Effector memory CD4-positive, alpha-beta T cell (primary cell): ENCODE results near the gene PRMT1.

Source experiments
- DNase-seq, 3 donors: peaks; one replicate each; pipeline ENCODE4 v3.0.0-alpha.2; 2020
- H3K27ac ChIP-seq: 2 replicates; pipeline ENCODE4 v1.7.0; 2013; ENCODE audit warnings: mild to moderate bottlenecking, low read length, moderate library complexity; ENCODE audit not compliant: insufficient read depth, poor library complexity, severe bottlenecking
- H3K27me3 ChIP-seq: replicated peaks from 2 replicates; pipeline ENCODE4 v1.7.0; 2013; ENCODE audit warnings: mild to moderate bottlenecking, low read length; ENCODE audit not compliant: insufficient read depth, control insufficient read depth, poor library complexity, severe bottlenecking
- H3K36me3 ChIP-seq: 2 replicates; pipeline ENCODE4 v1.7.0; 2013; ENCODE audit warnings: mild to moderate bottlenecking, low read length, moderate library complexity; ENCODE audit not compliant: control insufficient read depth, insufficient read depth
- H3K4me1 ChIP-seq: 2 replicates; pipeline ENCODE4 v1.7.0; 2013; ENCODE audit warnings: low read length, mild to moderate bottlenecking; ENCODE audit not compliant: control insufficient read depth, insufficient read depth, poor library complexity, severe bottlenecking
- H3K4me3 ChIP-seq: 2 replicates; pipeline ENCODE4 v1.7.0; 2013; ENCODE audit warnings: low read length, low read depth, mild to moderate bottlenecking; ENCODE audit not compliant: insufficient read depth, poor library complexity, severe bottlenecking
- H3K9me3 ChIP-seq: 2 replicates; pipeline ENCODE4 v1.7.0; 2013; ENCODE audit warnings: mild to moderate bottlenecking, low read length, moderate library complexity; ENCODE audit not compliant: control insufficient read depth

Gene PRMT1

GRCh38 chr19:49688531-49689132 is 11.6 kb downstream of the PRMT1 start:
- peaks cover 28% of the 10 kb centered on the region for H3K4me1 ChIP-seq
- no peak overlapping the region for H3K27ac ChIP-seq
- H3K27me3 ChIP-seq: peaks cover 8% of the 10 kb centered on the region
- no peaks in the 10 kb centered on the region for H3K9me3 ChIP-seq
- no peak overlapping the region for H3K4me3 ChIP-seq
- no peak for DNase-seq
- peaks cover 37% of the 10 kb centered on the region for H3K36me3 ChIP-seq

- DNase-seq: no peak
- peaks cover 8% of the 10 kb centered on the region for H3K27me3 ChIP-seq
- no peaks in the 10 kb centered on the region for H3K9me3 ChIP-seq
- H3K4me1 ChIP-seq: peaks cover 28% of the 10 kb centered on the region
- peak within 1 kb of the TSS; percentile 43 for H3K4me3 ChIP-seq
- no peak within 1 kb of the TSS for H3K27ac ChIP-seq
- H3K36me3 ChIP-seq: peaks cover 29% of the 10 kb centered on the region
Observed at GRCh38 chr19:49689133-49690078, 12.3 kb downstream of the PRMT1 start, which contains the start of gene ADM5. Gene ADM5 (plus strand): TSS chr19:49689594. CDS start chr19:49689838, 244 bp downstream.

- peaks cover 22% of the 10 kb centered on the region for H3K36me3 ChIP-seq
- H3K9me3 ChIP-seq: no peaks in the 10 kb centered on the region
- H3K27ac ChIP-seq: no peak overlapping the region
- no peak for DNase-seq
- peaks cover 8% of the 10 kb centered on the region for H3K27me3 ChIP-seq
- peak overlapping the region; percentile 43 for H3K4me3 ChIP-seq
- H3K4me1 ChIP-seq: peaks cover 28% of the 10 kb centered on the region
Observed at GRCh38 chr19:49690079-49690655, 13.1 kb downstream of the PRMT1 start.

GRCh38 chr19:49690656-49691242 is 13.7 kb downstream of the PRMT1 start, which contains the start of gene CPT1C:
Gene CPT1C (plus strand): TSS chr19:49691116. CDS start chr19:49692253, 1,137 bp downstream.
- peak; percentile 15 to 43 (median 37) for DNase-seq
- Histone ChIP-seq H3K4me3 (peak within 1 kb of the TSS; percentile 43), H3K27ac (no peak within 1 kb of the TSS), H3K27me3 (peaks cover 8% of the 10 kb centered on the region), H3K4me1 (peaks cover 28% of the 10 kb centered on the region), H3K36me3 (peaks cover 16% of the 10 kb centered on the region), H3K9me3 (no peaks in the 10 kb centered on the region)

- H3K27me3 ChIP-seq: peaks cover 8% of the 10 kb centered on the region
- H3K9me3 ChIP-seq: no peaks in the 10 kb centered on the region
- peaks cover 28% of the 10 kb centered on the region for H3K4me1 ChIP-seq
- H3K4me3 ChIP-seq: peak overlapping the region; percentile 43
- no peak for DNase-seq
- peaks cover 10% of the 10 kb centered on the region for H3K36me3 ChIP-seq
- H3K27ac ChIP-seq: no peak overlapping the region
Observed at GRCh38 chr19:49691243-49692146, 14.4 kb downstream of the PRMT1 start.

- Histone ChIP-seq H3K4me1 (peaks cover 28% of the 10 kb centered on the region), H3K4me3 (no peak overlapping the region), H3K36me3 (peaks cover 5% of the 10 kb centered on the region), H3K9me3 (no peaks in the 10 kb centered on the region), H3K27ac (no peak overlapping the region), H3K27me3 (peaks cover 8% of the 10 kb centered on the region)
- DNase-seq: no peak
Observed at GRCh38 chr19:49692147-49692506, 15.1 kb downstream of the PRMT1 start.

- Histone ChIP-seq H3K27me3 (peaks cover 4% of the 10 kb centered on the region), H3K36me3 (no peaks in the 10 kb centered on the region), H3K27ac (no peak overlapping the region), H3K4me3 (no peak overlapping the region), H3K4me1 (peaks cover 9% of the 10 kb centered on the region), H3K9me3 (no peaks in the 10 kb centered on the region)
- no peak for DNase-seq
Observed at GRCh38 chr19:49696115-49696514, 19.0 kb downstream of the PRMT1 start.

GRCh38 chr19:49696865-49697264 is 19.8 kb downstream of the PRMT1 start:
- peaks cover 2% of the 10 kb centered on the region for H3K4me1 ChIP-seq
- H3K9me3 ChIP-seq: no peaks in the 10 kb centered on the region
- H3K27me3 ChIP-seq: peaks cover 2% of the 10 kb centered on the region
- no peak overlapping the region for H3K27ac ChIP-seq
- no peaks in the 10 kb centered on the region for H3K36me3 ChIP-seq
- no peak overlapping the region for H3K4me3 ChIP-seq
- DNase-seq: no peak

GRCh38 chr19:49699364-49699763 is 22.3 kb downstream of the PRMT1 start:
- Histone ChIP-seq H3K9me3 (no peaks in the 10 kb centered on the region), H3K4me1 (no peaks in the 10 kb centered on the region), H3K4me3 (no peak overlapping the region), H3K27ac (no peak overlapping the region), H3K36me3 (no peaks in the 10 kb centered on the region), H3K27me3 (peaks cover 2% of the 10 kb centered on the region)
- no peak for DNase-seq
